GM12892 (cell line): ENCODE measurements around the gene HIGD1A.

Source experiments
- POLR2AphosphoS5 ChIP-seq: IDR thresholded peaks from 2 replicates; pipeline ENCODE4 v1.6.1; 2011; ENCODE audit warnings: low read depth, low read length, control low read depth
- TAF1 ChIP-seq: IDR thresholded peaks from 2 replicates; pipeline ENCODE4 v1.6.1; 2011; ENCODE audit warnings: low read depth, mild to moderate bottlenecking, control low read depth, low read length, borderline replicate concordance

DNA sequence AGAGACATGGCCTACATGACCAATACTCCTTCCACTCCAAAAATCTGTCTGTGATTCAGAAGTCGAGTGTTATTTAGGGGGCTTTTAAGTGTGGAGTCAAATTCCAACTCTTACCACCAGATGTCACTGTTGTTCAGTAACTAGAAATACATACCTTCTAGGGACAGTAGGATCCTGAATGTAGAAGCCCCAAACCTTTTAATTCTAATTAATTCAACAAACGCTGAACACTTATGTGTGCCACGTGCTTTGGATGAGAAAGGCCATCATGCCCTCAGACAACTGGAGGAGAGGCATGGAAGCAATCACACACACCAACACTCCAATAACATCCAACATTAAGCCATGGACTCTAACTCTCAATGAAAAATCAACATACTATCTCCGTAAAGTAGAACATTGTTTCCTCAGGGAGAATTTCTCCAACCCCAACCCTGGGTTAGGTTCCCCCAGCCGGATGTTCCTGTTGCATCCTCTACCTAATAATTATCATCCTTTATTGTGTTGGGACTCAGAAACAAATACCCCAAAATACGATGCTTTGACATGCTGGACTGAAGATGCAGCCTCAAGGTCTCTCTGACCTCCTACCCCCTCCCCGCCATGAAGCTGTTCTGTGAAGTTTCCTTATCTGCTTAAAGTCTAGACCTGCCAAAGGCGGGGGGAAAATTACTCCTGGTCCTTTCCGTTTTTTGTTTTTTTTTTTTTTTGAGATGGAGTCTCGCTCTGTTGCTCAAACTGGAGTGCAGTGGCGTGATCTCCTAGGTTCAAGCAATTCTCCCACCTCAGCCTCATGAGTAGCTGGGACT, 23.2 kb downstream of the HIGD1A start:
- TF ChIP-seq TAF1 (no peak), POLR2AphosphoS5 (no peak)
